HepG2 (cell line): ENCODE measurements around the gene MRPL30.

Experiments
- CTCF ChIP-seq: sonication (generic); formaldehyde crosslinking; IDR thresholded peaks from 2 replicates; pipeline ENCODE4 v1.5.0; 2020; ENCODE audit warnings: mild to moderate bottlenecking, missing genetic modification reagents, moderate library complexity
- JUNB ChIP-seq: sonication (generic); formaldehyde crosslinking; IDR thresholded peaks from 2 replicates; pipeline ENCODE4 v1.8.0; 2022; ENCODE audit warnings: missing genetic modification reagents, mild to moderate bottlenecking, borderline replicate concordance
- ZFX ChIP-seq: sonication (generic); formaldehyde crosslinking; IDR thresholded peaks from 2 replicates; pipeline ENCODE4 v1.4.0; 2020; ENCODE audit warnings: mild to moderate bottlenecking, low read depth, missing genetic modification reagents, moderate library complexity

GRCh38 chr2:99152199-99152895, 28.6 kb upstream of the MRPL30 start:
- no peak for TF ChIP-seq ZFX (CRISPR knock-in tag)
- no peak for TF ChIP-seq JUNB (CRISPR knock-in tag)
- no peak for TF ChIP-seq CTCF
